Activated B cell treated with CpG ODN at 0.5 μM for 24 hours (primary cell): ENCODE measurements around the gene CD19. TPM values are rescaled to one million over a fixed set of nuclear protein-coding genes. Genes with fewer than 3 reads are reported as not detected.

Experiments used
- ATAC-seq: fragments of 200-7000 bp; cut with Tn5 transposase; one replicate; pipeline ENCODE4 v1.10.0; 2021; ENCODE audit warnings: low read depth, mild to moderate bottlenecking, moderate library complexity
- CTCF ChIA-PET: fragments of 350-600 bp; sonication (Branson Sonifier 250); formaldehyde crosslinking; loops from one replicate; lab custom pipeline; 2021; ENCODE audit warnings: antibody characterized with exemption; lab: Charles Lee
- POLR2A ChIA-PET: fragments of 350-600 bp; sonication (Branson Sonifier 250); formaldehyde crosslinking; loops from one replicate; lab custom pipeline; 2021; ENCODE audit warnings: antibody characterized with exemption; lab: Charles Lee
- DNase-seq: peaks from one replicate; pipeline ENCODE4 v3.0.0; 2022
- H3K27ac Mint-ChIP-seq: one replicate; pipeline ENCODE4 v1.8.0; 2020; ENCODE audit warnings: mixed read lengths
- H3K27me3 Mint-ChIP-seq: one replicate; pipeline ENCODE4 v1.8.0; 2021; ENCODE audit warnings: mixed read lengths
- H3K36me3 Mint-ChIP-seq: one replicate; pipeline ENCODE4 v1.8.0; 2021; ENCODE audit warnings: low read depth, mixed read lengths
- H3K4me1 Mint-ChIP-seq: one replicate; pipeline ENCODE4 v1.8.0; 2021; ENCODE audit warnings: mixed read lengths
- H3K4me3 Mint-ChIP-seq: one replicate; pipeline ENCODE4 v1.8.0; 2020; ENCODE audit warnings: mild to moderate bottlenecking, mixed read lengths
- H3K9me3 Mint-ChIP-seq: one replicate; pipeline ENCODE4 v1.8.0; 2020; ENCODE audit warnings: mixed read lengths
- intact Hi-C: fragments of 100-400 bp; cut with micrococcal nuclease; formaldehyde crosslinking; loops from one replicate; pipeline ENCODE4 v1.15.1; 2024
- total RNA-seq: library from RNA; stranded (reverse); gene quantifications from 2 replicates; pipeline ENCODE4 v1.2.3, GENCODE V29; 2022
- TF ChIP-seq, protein P1 (sequence below): fragments of 200-600 bp; IDR thresholded peaks from one replicate; pipeline ENCODE4 v1.8.0; 2022; ENCODE audit warnings: antibody characterized with exemption, mild to moderate bottlenecking

CD19 gene
- total RNA-seq, 1 donor from 2014 or later: 316 TPM

GRCh38 chr16:28923231-28923587, 8.6 kb upstream of the CD19 start:
- TF ChIP-seq, protein P1, sequence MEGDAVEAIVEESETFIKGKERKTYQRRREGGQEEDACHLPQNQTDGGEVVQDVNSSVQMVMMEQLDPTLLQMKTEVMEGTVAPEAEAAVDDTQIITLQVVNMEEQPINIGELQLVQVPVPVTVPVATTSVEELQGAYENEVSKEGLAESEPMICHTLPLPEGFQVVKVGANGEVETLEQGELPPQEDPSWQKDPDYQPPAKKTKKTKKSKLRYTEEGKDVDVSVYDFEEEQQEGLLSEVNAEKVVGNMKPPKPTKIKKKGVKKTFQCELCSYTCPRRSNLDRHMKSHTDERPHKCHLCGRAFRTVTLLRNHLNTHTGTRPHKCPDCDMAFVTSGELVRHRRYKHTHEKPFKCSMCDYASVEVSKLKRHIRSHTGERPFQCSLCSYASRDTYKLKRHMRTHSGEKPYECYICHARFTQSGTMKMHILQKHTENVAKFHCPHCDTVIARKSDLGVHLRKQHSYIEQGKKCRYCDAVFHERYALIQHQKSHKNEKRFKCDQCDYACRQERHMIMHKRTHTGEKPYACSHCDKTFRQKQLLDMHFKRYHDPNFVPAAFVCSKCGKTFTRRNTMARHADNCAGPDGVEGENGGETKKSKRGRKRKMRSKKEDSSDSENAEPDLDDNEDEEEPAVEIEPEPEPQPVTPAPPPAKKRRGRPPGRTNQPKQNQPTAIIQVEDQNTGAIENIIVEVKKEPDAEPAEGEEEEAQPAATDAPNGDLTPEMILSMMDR: no peak
- H3K9me3 Mint-ChIP-seq: no peaks in the 10 kb centered on the region
- H3K4me1 Mint-ChIP-seq: peaks cover 52% of the 10 kb centered on the region
- peak overlapping the region; percentile 96 for H3K27ac Mint-ChIP-seq
- H3K36me3 Mint-ChIP-seq: peaks cover 39% of the 10 kb centered on the region
- H3K27me3 Mint-ChIP-seq: no peaks in the 10 kb centered on the region
- no peak for ATAC-seq
- ChIA-PET POLR2A (interaction anchor here (0.6 to 10.1 kb wide), 16 partner anchors 10 to 1003 kb away, joined by 3 to 192 read pairs (median 14); partner anchors contain the start of genes ATP2A1, ATXN2L, CD19 and KCTD13), CTCF (interaction anchor here (0.9 to 3.4 kb wide), 8 partner anchors 9 to 101 kb away, joined by 3 to 34 read pairs (median 6); partner anchors contain the start of genes ATXN2L, CD19 and NFATC2IP)
- DNase-seq: no peak
- peak overlapping the region; percentile 90 for H3K4me3 Mint-ChIP-seq
- intact Hi-C loops: no loop called here

GRCh38 chr16:28923652-28924398, 7.9 kb upstream of the CD19 start:
- Mint-ChIP-seq H3K9me3 (no peaks in the 10 kb centered on the region), H3K27ac (peak overlapping the region; percentile 96), H3K36me3 (peaks cover 36% of the 10 kb centered on the region), H3K4me3 (peak overlapping the region; percentile 90), H3K4me1 (peaks cover 53% of the 10 kb centered on the region), H3K27me3 (no peaks in the 10 kb centered on the region)
- intact Hi-C loops: loop anchor here (1.0 to 2.0 kb wide), 11 partner anchors 8 to 1971 kb away; partner anchors contain the start of genes ATP2A1, BCL7C, NFATC2IP and SH2B1
- TF ChIP-seq, protein P1: no peak
- ChIA-PET POLR2A (interaction anchor here (0.6 to 10.1 kb wide), 17 partner anchors 11 to 1262 kb away, joined by 3 to 192 read pairs (median 18); partner anchors contain the start of genes ATP2A1, ATXN2L, CD19 and KCTD13), CTCF (interaction anchor here (0.9 to 3.4 kb wide), 9 partner anchors 8 to 101 kb away, joined by 3 to 34 read pairs (median 4); partner anchors contain the start of genes ATXN2L, CD19 and NFATC2IP)
- ATAC-seq (peak; percentile 59), DNase-seq (peak; percentile 56)

DNA sequence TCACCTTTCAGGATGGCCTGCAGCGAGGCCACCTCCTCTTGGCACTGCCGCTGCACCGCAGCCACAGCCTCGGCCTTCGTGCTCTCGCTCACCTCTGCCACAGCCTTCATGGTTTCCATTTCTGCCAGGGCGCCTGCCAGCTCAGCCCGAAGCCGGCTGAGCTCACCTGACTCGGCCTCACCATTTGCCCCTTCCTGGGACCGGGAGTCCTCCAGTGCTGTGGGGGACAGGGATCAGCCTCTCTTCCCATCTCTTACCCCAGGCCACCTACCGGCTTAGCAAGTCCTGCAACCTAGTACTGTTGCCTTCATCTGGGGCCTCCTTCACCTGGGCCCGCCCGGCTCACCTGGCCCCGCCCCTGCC, 7.4 kb upstream of the CD19 start:
- ChIA-PET CTCF (interaction anchor here (1.1 to 3.4 kb wide), 6 partner anchors 8 to 50 kb away, joined by 3 to 34 read pairs (median 8); partner anchors contain the start of genes CD19 and NFATC2IP), POLR2A (interaction anchor here (0.5 to 10.1 kb wide), 15 partner anchors 12 to 1261 kb away, joined by 3 to 192 read pairs (median 22); partner anchors contain the start of genes ATP2A1, ATXN2L, CD19 and NFATC2IP)
- peak; percentile 5 for ATAC-seq
- DNase-seq: peak; percentile 66
- peaks cover 30% of the 10 kb centered on the region for H3K36me3 Mint-ChIP-seq
- intact Hi-C loops: loop anchor here (1.0 to 2.0 kb wide), 11 partner anchors 8 to 1970 kb away; partner anchors contain the start of genes ATP2A1, BCL7C, NFATC2IP and SH2B1
- H3K27ac Mint-ChIP-seq: peak overlapping the region; percentile 96
- peaks cover 55% of the 10 kb centered on the region for H3K4me1 Mint-ChIP-seq
- H3K4me3 Mint-ChIP-seq: peak overlapping the region; percentile 90
- TF ChIP-seq, protein P1: no peak
- no peaks in the 10 kb centered on the region for H3K27me3 Mint-ChIP-seq
- no peaks in the 10 kb centered on the region for H3K9me3 Mint-ChIP-seq

- intact Hi-C loops: loop anchor here (1.0 to 2.0 kb wide), 11 partner anchors 7 to 1970 kb away; partner anchors contain the start of genes ATP2A1, BCL7C, NFATC2IP and SH2B1
- H3K27me3 Mint-ChIP-seq: no peaks in the 10 kb centered on the region
- ATAC-seq (peak; percentile 64), DNase-seq (peak; percentile 99)
- POLR2A ChIA-PET: interaction anchor here (0.5 to 10.1 kb wide), 16 partner anchors 12 to 1769 kb away, joined by 3 to 192 read pairs (median 20); partner anchors contain the start of genes ATXN2L, CD19, CLN3 and NFATC2IP
- H3K4me1 Mint-ChIP-seq: peaks cover 54% of the 10 kb centered on the region
- peaks cover 26% of the 10 kb centered on the region for H3K36me3 Mint-ChIP-seq
- CTCF ChIA-PET: interaction anchor here (1.1 to 3.4 kb wide), 3 partner anchors 7 to 24 kb away, joined by 3 to 34 read pairs (median 8); partner anchors contain the start of gene CD19
- H3K27ac Mint-ChIP-seq: peak within 1 kb of the TSS; percentile 96
- TF ChIP-seq, protein P1: no peak
- no peaks in the 10 kb centered on the region for H3K9me3 Mint-ChIP-seq
- peak within 1 kb of the TSS; percentile 90 for H3K4me3 Mint-ChIP-seq
These were observed 6.9 kb upstream of the CD19 start, which contains the start of gene RABEP2 for GRCh38 chr16:28924762-28925385. Gene RABEP2 (minus strand): TSS chr16:28925238. CDS start chr16:28925163, 75 bp downstream.
